Measurements from ENCODE around the gene OR4E1. TPM values are rescaled to one million over a fixed set of nuclear protein-coding genes. Genes with fewer than 3 reads are reported as not detected.

Gene OR4E1
- total and polyA plus RNA-seq, 3 donors from 2014 or later: 0.16 to 0.47 TPM; not detected in 1

DNA sequence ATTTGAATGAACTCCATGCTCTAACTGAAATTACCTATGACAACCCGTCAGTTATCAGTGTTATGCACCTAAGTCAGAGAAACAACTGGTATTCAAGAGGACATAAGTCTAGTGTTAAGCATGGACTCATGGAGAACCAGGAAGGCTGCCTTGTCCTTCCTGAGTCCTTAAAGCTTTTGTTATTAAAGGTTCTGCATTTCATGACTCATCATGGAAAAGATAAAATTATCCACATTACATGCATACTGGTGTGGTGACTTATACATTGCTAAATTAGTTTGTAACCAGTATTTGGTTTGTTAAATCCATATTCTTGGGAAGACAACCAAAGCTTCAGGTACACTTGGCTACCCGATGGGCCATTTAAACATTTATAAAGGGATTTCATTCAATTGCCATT is 6.5 kb upstream of the OR4E1 start:
- H3K4me1 ChIP-seq: no peaks in the 10 kb centered on the region
- no peaks in the 10 kb centered on the region for H3K9me3 ChIP-seq
- DNase-seq: no peak
- no peaks in the 10 kb centered on the region for H3K27me3 ChIP-seq
- TF ChIP-seq, protein P1, sequence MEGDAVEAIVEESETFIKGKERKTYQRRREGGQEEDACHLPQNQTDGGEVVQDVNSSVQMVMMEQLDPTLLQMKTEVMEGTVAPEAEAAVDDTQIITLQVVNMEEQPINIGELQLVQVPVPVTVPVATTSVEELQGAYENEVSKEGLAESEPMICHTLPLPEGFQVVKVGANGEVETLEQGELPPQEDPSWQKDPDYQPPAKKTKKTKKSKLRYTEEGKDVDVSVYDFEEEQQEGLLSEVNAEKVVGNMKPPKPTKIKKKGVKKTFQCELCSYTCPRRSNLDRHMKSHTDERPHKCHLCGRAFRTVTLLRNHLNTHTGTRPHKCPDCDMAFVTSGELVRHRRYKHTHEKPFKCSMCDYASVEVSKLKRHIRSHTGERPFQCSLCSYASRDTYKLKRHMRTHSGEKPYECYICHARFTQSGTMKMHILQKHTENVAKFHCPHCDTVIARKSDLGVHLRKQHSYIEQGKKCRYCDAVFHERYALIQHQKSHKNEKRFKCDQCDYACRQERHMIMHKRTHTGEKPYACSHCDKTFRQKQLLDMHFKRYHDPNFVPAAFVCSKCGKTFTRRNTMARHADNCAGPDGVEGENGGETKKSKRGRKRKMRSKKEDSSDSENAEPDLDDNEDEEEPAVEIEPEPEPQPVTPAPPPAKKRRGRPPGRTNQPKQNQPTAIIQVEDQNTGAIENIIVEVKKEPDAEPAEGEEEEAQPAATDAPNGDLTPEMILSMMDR (IDR thresholded peaks at IDR 0.05): no peak
- TF ChIP-seq POLR2A (IDR thresholded peaks at IDR 0.05): no peak
- 85 to 86% methylated on average over 2 of the region's 2 CpGs for WGBS, 2 donors
- no peak overlapping the region for H3K4me3 ChIP-seq
- H3K36me3 ChIP-seq (ENCODE audit: low read depth, missing control alignments): no peaks in the 10 kb centered on the region
- no peak overlapping the region for H3K27ac ChIP-seq
- intact Hi-C loops (cut with DNase I; ENCODE audit: low total_unique reads): no loop called here

DNA sequence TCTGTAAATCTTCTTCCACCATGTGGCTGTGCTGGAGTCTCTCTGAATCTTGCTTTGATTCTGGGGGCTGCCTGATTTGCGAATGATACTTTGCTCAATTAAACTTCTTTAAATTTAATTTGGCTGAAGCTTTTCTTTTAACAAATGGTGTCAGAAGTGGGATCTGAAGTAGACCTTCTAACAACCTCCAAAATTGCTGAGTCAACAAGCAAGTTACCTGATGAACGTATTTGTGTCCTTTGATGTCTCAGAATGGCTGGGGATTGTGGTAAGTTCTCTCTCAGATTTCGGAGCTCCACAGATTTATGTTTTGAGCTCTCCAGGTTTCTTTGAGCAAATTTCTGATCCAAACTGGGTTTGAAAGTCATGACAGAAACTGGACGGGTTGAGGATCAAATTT is 1.9 kb upstream of the OR4E1 start:
- H3K27ac ChIP-seq: no peak overlapping the region
- no peaks in the 10 kb centered on the region for H3K36me3 ChIP-seq (ENCODE audit: low read depth, missing control alignments)
- no peaks in the 10 kb centered on the region for H3K27me3 ChIP-seq
- H3K4me3 ChIP-seq: no peak overlapping the region
- no peaks in the 10 kb centered on the region for H3K9me3 ChIP-seq
- no peaks in the 10 kb centered on the region for H3K4me1 ChIP-seq
- DNase-seq: no peak
- intact Hi-C loops (cut with DNase I; ENCODE audit: low total_unique reads): no loop called here
- WGBS, 2 donors: 80 to 86% methylated on average over 4 of the region's 4 CpGs
- TF ChIP-seq, protein P1 (IDR thresholded peaks at IDR 0.05): no peak
- no peak for TF ChIP-seq POLR2A (IDR thresholded peaks at IDR 0.05)

DNA sequence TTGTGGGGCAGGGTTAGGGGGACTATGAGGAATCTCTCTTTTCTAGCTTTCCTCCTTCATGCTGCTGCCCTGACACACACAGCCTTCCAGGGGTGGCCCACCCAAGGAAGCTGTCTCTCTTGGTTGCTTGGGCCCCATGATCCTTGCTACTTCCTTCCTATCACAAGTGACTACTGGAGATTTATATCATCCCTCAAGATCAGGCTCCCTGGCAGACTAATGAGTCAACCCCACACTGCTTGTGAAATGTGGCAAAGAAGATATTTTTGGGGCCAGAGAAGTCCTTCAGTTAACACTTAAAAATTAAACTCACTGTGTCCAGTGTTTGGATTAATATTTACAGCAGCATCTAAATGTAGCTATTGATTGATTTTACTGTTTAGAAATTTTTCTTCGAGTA is 1.5 kb downstream of the OR4E1 start:
- no peaks in the 10 kb centered on the region for H3K4me1 ChIP-seq
- intact Hi-C loops (cut with DNase I; ENCODE audit: low total_unique reads): no loop called here
- H3K27me3 ChIP-seq: no peaks in the 10 kb centered on the region
- no peak overlapping the region for H3K27ac ChIP-seq
- 85 to 88% methylated on average over 1 of the region's 1 CpG for WGBS, 2 donors
- H3K36me3 ChIP-seq (ENCODE audit: low read depth, missing control alignments): no peaks in the 10 kb centered on the region
- no peak for TF ChIP-seq POLR2A (IDR thresholded peaks at IDR 0.05)
- TF ChIP-seq, protein P1 (IDR thresholded peaks at IDR 0.05): no peak
- no peak overlapping the region for H3K4me3 ChIP-seq
- no peaks in the 10 kb centered on the region for H3K9me3 ChIP-seq
- DNase-seq: no peak

DNA sequence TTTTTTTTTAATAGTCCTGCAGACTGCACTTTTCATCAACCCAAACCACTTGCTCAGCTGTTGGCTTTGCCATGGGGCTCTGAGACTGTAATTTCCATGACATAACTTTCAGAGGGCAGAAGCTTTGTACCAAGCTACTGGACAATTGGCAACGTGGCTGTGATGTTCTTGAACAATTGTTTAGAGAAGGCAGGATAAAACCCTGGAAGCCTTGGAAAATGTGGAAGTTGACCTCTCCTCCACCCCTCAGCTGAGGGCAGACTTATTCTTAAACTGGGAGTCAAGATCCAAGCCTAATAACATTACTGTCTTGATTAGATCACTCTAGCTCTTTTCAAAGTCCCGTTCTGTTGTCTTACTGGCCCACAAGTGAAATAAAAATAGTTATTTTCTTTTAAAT is 2.2 kb downstream of the OR4E1 start:
- no peaks in the 10 kb centered on the region for H3K9me3 ChIP-seq
- H3K4me3 ChIP-seq: no peak overlapping the region
- no peaks in the 10 kb centered on the region for H3K4me1 ChIP-seq
- H3K27ac ChIP-seq: no peak overlapping the region
- no peak for DNase-seq
- no peaks in the 10 kb centered on the region for H3K36me3 ChIP-seq (ENCODE audit: low read depth, missing control alignments)
- TF ChIP-seq, protein P1 (IDR thresholded peaks at IDR 0.05): no peak
- TF ChIP-seq POLR2A (IDR thresholded peaks at IDR 0.05): no peak
- 57 to 62% methylated on average over 2 of the region's 2 CpGs for WGBS, 2 donors
- intact Hi-C loops (cut with DNase I; ENCODE audit: low total_unique reads): no loop called here
- no peaks in the 10 kb centered on the region for H3K27me3 ChIP-seq

DNA sequence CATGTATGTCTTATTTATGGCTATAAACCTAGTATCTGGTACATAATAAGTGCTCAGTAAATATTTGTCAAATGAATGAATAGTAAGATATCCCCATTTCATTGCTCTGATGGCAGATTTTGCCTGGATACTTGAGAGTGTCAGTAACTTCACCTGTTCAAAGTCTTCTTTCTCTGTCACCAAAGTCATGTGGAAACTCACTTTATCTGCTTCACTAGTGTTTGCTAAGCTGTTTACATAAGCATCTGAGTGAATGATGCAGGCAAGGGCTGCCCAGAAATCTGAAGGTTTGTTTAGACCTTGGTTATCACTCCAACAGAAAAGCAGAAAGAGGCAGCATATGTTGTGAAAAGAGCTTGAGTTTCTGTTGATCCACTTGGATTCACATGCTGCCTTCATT is 4.3 kb downstream of the OR4E1 start:
- TF ChIP-seq, protein P1 (IDR thresholded peaks at IDR 0.05): no peak
- no peak for TF ChIP-seq POLR2A (IDR thresholded peaks at IDR 0.05)
- Histone ChIP-seq H3K27me3 (no peaks in the 10 kb centered on the region), H3K9me3 (no peaks in the 10 kb centered on the region), H3K27ac (no peak overlapping the region), H3K36me3 (ENCODE audit: low read depth, missing control alignments) (no peaks in the 10 kb centered on the region), H3K4me1 (no peaks in the 10 kb centered on the region), H3K4me3 (no peak overlapping the region)
- no peak for DNase-seq
- intact Hi-C loops (cut with DNase I; ENCODE audit: low total_unique reads): no loop called here
